Parathyroid adenoma (tissue), 2 donors: ENCODE data around the gene LYSMD2.

ENCODE experiments used
- H2AFZ ChIP-seq: fragments of 300-600 bp; sonication (generic); one replicate; pipeline ENCODE4 v1.7.0; 2017; ENCODE audit warnings: antibody characterized with exemption, mild to moderate bottlenecking
- H3K27ac ChIP-seq: fragments of 300-600 bp; sonication (generic); one replicate; pipeline ENCODE4 v1.7.0; 2017
- H3K27me3 ChIP-seq: fragments of 300-600 bp; sonication (generic); one replicate; pipeline ENCODE4 v1.7.0; 2017; ENCODE audit warnings: low read length; ENCODE audit not compliant: control insufficient read depth, insufficient read depth
- H3K36me3 ChIP-seq: fragments of 300-600 bp; sonication (generic); one replicate; pipeline ENCODE4 v1.7.0; 2017; ENCODE audit warnings: low read length; ENCODE audit not compliant: control insufficient read depth, insufficient read depth
- H3K4me1 ChIP-seq: fragments of 300-600 bp; sonication (generic); one replicate; pipeline ENCODE4 v1.7.0; 2017; ENCODE audit warnings: control low read depth
- H3K4me2 ChIP-seq: fragments of 300-600 bp; sonication (generic); one replicate; pipeline ENCODE4 v1.7.0; 2017; ENCODE audit warnings: low read length
- H3K4me3 ChIP-seq: fragments of 300-600 bp; sonication (generic); one replicate; pipeline ENCODE4 v1.7.0; 2017; ENCODE audit warnings: low read depth, low read length
- H3K79me2 ChIP-seq: fragments of 300-600 bp; sonication (generic); one replicate; pipeline ENCODE4 v1.7.0; 2017; ENCODE audit warnings: control low read depth
- H3K9ac ChIP-seq: fragments of 300-600 bp; sonication (generic); one replicate; pipeline ENCODE4 v1.7.0; 2017; ENCODE audit warnings: mild to moderate bottlenecking
- H3K9me3 ChIP-seq: fragments of 300-600 bp; sonication (generic); one replicate; pipeline ENCODE4 v1.7.0; 2017; ENCODE audit warnings: low read length; ENCODE audit not compliant: control insufficient read depth
- CTCF ChIP-seq: fragments of 300-600 bp; sonication (generic); IDR thresholded peaks from one replicate; pipeline ENCODE4 v1.7.0; 2017; ENCODE audit warnings: antibody characterized with exemption, mild to moderate bottlenecking
- donor health status: primary hyperparathyroidism.

LYSMD2 gene

GRCh38 chr15:51732646-51733045, 4.8 kb downstream of the LYSMD2 start:
- H3K4me1 ChIP-seq: no peaks in the 10 kb centered on the region
- no peaks in the 10 kb centered on the region for H3K36me3 ChIP-seq
- H3K4me3 ChIP-seq: no peak overlapping the region
- no peaks in the 10 kb centered on the region for H3K79me2 ChIP-seq
- H3K9me3 ChIP-seq: no peaks in the 10 kb centered on the region
- no peak overlapping the region for H3K27ac ChIP-seq
- no peak for TF ChIP-seq CTCF
- H3K4me2 ChIP-seq: no peak overlapping the region
- no peak overlapping the region for H2AFZ ChIP-seq
- no peak overlapping the region for H3K9ac ChIP-seq
- no peaks in the 10 kb centered on the region for H3K27me3 ChIP-seq

- peak overlapping the region; percentile 61 for H3K27ac ChIP-seq
- no peak for TF ChIP-seq CTCF
- no peak overlapping the region for H2AFZ ChIP-seq
- H3K27me3 ChIP-seq: no peaks in the 10 kb centered on the region
- H3K36me3 ChIP-seq: no peaks in the 10 kb centered on the region
- H3K79me2 ChIP-seq: no peaks in the 10 kb centered on the region
- H3K9ac ChIP-seq: no peak overlapping the region
- peak overlapping the region; percentile 33 for H3K4me2 ChIP-seq
- H3K4me1 ChIP-seq: no peaks in the 10 kb centered on the region
- no peak overlapping the region for H3K4me3 ChIP-seq
- H3K9me3 ChIP-seq: no peaks in the 10 kb centered on the region
Measured at GRCh38 chr15:51731549-51732267, 5.7 kb downstream of the LYSMD2 start.

GRCh38 chr15:51727141-51727897, 10.1 kb downstream of the LYSMD2 start:
- Histone ChIP-seq H3K36me3 (no peaks in the 10 kb centered on the region), H3K4me3 (no peak overlapping the region), H3K9ac (no peak overlapping the region), H3K9me3 (no peaks in the 10 kb centered on the region), H2AFZ (no peak overlapping the region), H3K27me3 (no peaks in the 10 kb centered on the region), H3K79me2 (no peaks in the 10 kb centered on the region), H3K4me2 (no peak overlapping the region), H3K4me1 (no peaks in the 10 kb centered on the region), H3K27ac (no peak overlapping the region)
- TF ChIP-seq CTCF: no peak

GRCh38 chr15:51726302-51727073, 11.0 kb downstream of the LYSMD2 start:
- Histone ChIP-seq H3K27ac (no peak overlapping the region), H2AFZ (no peak overlapping the region), H3K36me3 (no peaks in the 10 kb centered on the region), H3K4me1 (no peaks in the 10 kb centered on the region), H3K9ac (no peak overlapping the region), H3K79me2 (no peaks in the 10 kb centered on the region), H3K4me2 (no peak overlapping the region), H3K4me3 (no peak overlapping the region), H3K9me3 (no peaks in the 10 kb centered on the region), H3K27me3 (no peaks in the 10 kb centered on the region)
- no peak for TF ChIP-seq CTCF
